GM12892 (cell line): ENCODE results near the gene SS18L1.

Source experiments
- POLR2A ChIP-seq: IDR thresholded peaks from 2 replicates; pipeline ENCODE4 v1.6.1; 2011; ENCODE audit warnings: low read depth, low read length, control low read depth
- TAF1 ChIP-seq: IDR thresholded peaks from 2 replicates; pipeline ENCODE4 v1.6.1; 2011; ENCODE audit warnings: low read depth, mild to moderate bottlenecking, control low read depth, low read length, borderline replicate concordance

GRCh38 chr20:62197311-62197710 is 53.7 kb downstream of the SS18L1 start:
- TF ChIP-seq POLR2A (no peak), TAF1 (no peak)
